Activated T-cell treated with anti-CD3 and anti-CD28 coated beads, Interleukin-2, amount 50 U/mL, for 72 hours (primary cell): ENCODE measurements around the gene PALMD. TPM values are rescaled to one million over a fixed set of nuclear protein-coding genes. Genes with fewer than 3 reads are reported as not detected.

Experiments used
- ATAC-seq, 2 donors: fragments of 150-1000 bp; cut with Tn5 transposase; replicated peaks in 1 of 2; 2 replicates each; pipeline ENCODE4 v1.10.0; 2021; ENCODE audit warnings: moderate library complexity in 2 of 2, mild to moderate bottlenecking in 1 of 2
- DNase-seq, 2 donors: peaks; one replicate each; pipeline ENCODE4 v3.0.0; 2021 to 2022; ENCODE audit warnings: mixed read lengths in 1 of 2
- H3K27ac Mint-ChIP-seq: one replicate; pipeline ENCODE4 v1.8.0; 2022; ENCODE audit warnings: mild to moderate bottlenecking, moderate library complexity, mixed read lengths
- H3K27me3 Mint-ChIP-seq: one replicate; pipeline ENCODE4 v1.8.0; 2022; ENCODE audit warnings: low read depth, mixed read lengths
- H3K36me3 Mint-ChIP-seq, 2 donors: one replicate each; pipeline ENCODE4 v1.8.0; 2022; ENCODE audit warnings: mixed read lengths in 2 of 2, mild to moderate bottlenecking in 1 of 2; ENCODE audit not compliant: insufficient read depth in 2 of 2
- H3K4me1 Mint-ChIP-seq: one replicate; pipeline ENCODE4 v1.8.0; 2022; ENCODE audit warnings: low read depth, mixed read lengths
- H3K4me3 Mint-ChIP-seq, 2 donors: one replicate each; pipeline ENCODE4 v1.8.0; 2022; ENCODE audit warnings: mild to moderate bottlenecking in 2 of 2, mixed read lengths in 2 of 2, moderate library complexity in 2 of 2
- H3K9me3 Mint-ChIP-seq, 2 donors: one replicate each; pipeline ENCODE4 v1.8.0; 2022; ENCODE audit warnings: mixed read lengths in 2 of 2
- total RNA-seq, 2 donors: library from RNA; stranded (reverse); gene quantifications; one replicate each; pipeline ENCODE4 v1.2.3, GENCODE V29; 2022

PALMD gene
- total RNA-seq, 2 donors from 2014 or later: not detected

DNA sequence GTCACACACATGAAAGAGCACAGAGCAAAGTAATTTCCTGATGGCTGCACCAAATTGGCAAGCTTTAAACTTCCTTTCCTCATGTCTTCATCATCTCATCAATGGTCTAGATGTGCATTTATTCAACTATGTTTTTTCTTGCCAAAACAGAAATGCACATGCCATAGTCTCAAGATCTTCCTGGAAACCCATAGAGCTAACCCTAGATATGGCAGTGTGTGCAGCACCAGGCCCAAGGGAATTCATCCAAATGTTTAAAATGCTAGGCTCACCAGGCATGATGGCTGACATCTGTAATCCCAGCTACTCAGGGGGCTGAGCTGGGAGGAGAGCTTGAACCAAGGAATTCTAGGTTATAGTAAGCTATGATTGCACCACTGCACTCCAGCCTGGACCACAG is 31.2 kb upstream of the PALMD start:
- no peaks in the 10 kb centered on the region for H3K9me3 Mint-ChIP-seq
- ATAC-seq (no peak), DNase-seq (no peak)
- no peaks in the 10 kb centered on the region for H3K4me1 Mint-ChIP-seq
- H3K36me3 Mint-ChIP-seq: no peaks in the 10 kb centered on the region
- H3K27ac Mint-ChIP-seq: no peak overlapping the region
- no peak overlapping the region for H3K4me3 Mint-ChIP-seq
- H3K27me3 Mint-ChIP-seq: peaks cover 1% of the 10 kb centered on the region

DNA sequence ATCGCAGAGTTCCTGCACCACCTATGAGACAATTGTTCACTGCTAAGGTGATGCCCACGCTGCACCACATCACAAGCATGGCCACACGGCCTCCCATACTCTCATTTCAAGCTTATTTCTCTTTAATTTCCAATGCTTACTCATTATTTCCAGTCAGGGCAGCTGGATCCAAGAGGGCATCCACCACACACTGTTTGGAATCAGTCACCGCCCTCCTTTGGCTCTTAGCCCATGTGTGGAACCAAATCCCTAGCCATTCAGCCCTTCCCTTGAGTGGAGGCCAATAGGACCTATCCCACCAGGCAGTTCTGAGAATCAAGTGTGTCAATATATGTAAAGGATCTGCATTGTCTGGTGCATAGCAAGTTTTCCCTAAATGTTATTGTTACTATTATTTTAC is 26.3 kb upstream of the PALMD start:
- DNase-seq (no peak), ATAC-seq (no peak)
- Mint-ChIP-seq H3K9me3 (no peaks in the 10 kb centered on the region), H3K27me3 (no peaks in the 10 kb centered on the region), H3K4me3 (no peak overlapping the region), H3K36me3 (no peaks in the 10 kb centered on the region), H3K27ac (no peak overlapping the region), H3K4me1 (no peaks in the 10 kb centered on the region)

DNA sequence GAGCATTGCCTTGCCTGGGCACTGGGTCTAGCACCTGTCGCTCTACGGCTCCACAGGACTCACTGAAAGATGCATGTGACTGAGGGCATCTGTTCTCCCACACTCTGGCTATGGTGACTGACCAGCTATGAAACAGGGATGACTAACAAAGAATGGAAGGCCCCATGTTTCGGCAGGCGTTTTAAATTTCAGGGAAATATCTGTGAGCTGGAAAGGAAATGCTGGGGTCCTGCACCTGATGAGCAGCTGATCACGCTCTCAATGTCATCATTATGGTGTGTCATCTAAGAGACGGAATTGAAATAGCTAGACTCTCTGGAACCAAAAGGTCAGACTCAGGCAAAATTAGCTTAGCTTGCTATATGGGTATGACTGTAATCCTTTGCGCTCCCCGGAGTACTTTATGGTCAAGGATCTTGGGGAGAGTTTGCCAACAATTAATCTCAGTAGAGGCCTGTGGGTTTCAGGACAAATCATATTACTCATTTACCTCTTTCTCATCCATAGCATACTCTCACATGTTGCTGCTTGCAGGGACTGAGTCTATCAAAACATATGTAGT is 24.5 kb upstream of the PALMD start:
- no peaks in the 10 kb centered on the region for H3K4me1 Mint-ChIP-seq
- H3K36me3 Mint-ChIP-seq: no peaks in the 10 kb centered on the region
- no peak overlapping the region for H3K4me3 Mint-ChIP-seq
- H3K27me3 Mint-ChIP-seq: no peaks in the 10 kb centered on the region
- H3K27ac Mint-ChIP-seq: no peak overlapping the region
- no peak for DNase-seq
- H3K9me3 Mint-ChIP-seq: no peaks in the 10 kb centered on the region
- peak in 1 of 2 donors; percentile 58 for ATAC-seq

DNA sequence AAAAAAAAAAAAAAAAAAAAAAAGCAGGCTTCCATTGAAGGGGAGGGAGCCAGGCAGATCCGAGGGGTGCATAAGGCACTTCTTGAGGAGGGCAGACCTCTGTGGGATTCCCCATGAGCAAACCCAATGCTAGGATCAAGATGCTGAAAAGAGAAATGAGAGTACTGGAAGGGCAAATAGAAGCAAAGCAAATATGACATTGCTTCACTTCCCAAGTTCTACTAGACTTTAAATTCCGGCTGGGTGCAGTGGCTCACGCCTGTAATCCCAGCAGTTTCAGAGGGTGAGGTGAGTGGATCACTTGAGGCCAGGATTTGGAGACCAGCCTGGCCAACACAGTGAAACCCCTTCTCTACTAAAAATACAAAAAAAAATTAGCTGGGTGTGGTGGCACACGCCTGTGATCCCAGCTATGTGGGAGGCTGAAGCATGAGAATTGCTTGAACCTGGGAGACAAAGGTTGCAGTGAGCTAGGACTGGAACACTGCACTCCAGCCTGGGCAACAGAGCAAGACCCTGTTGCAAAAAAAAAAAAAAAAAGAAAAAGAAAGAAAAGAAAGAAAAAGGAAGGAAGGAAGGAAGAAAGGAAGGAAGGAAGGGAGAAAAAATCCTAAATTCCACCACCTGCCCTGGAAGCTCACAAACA is 23.1 kb upstream of the PALMD start:
- DNase-seq (no peak), ATAC-seq (no peak)
- Mint-ChIP-seq H3K4me1 (no peaks in the 10 kb centered on the region), H3K27me3 (no peaks in the 10 kb centered on the region), H3K4me3 (no peak overlapping the region), H3K27ac (no peak overlapping the region), H3K36me3 (no peaks in the 10 kb centered on the region), H3K9me3 (no peaks in the 10 kb centered on the region)

DNA sequence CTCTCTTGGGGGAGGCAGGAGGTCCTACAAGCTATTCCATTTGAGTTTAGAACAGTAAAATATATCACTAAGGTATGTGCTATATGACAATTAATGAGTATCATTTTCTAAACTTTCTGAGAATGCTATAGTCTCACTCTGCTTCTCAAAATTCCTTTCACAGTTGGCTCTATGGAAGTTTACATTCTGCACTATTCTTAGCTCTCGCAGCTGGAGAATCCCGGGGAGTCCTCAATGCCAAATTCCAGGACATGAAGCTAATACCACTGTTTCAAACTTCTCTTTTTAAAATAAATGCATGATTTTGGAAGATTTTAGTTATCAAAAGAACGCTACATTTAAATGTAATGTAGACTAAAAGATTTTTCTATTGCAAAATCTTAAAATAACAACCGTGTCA is 22.4 kb upstream of the PALMD start:
- ATAC-seq (no peak), DNase-seq (no peak)
- no peaks in the 10 kb centered on the region for H3K27me3 Mint-ChIP-seq
- H3K4me1 Mint-ChIP-seq: no peaks in the 10 kb centered on the region
- H3K36me3 Mint-ChIP-seq: no peaks in the 10 kb centered on the region
- H3K9me3 Mint-ChIP-seq: no peaks in the 10 kb centered on the region
- no peak overlapping the region for H3K27ac Mint-ChIP-seq
- no peak overlapping the region for H3K4me3 Mint-ChIP-seq

DNA sequence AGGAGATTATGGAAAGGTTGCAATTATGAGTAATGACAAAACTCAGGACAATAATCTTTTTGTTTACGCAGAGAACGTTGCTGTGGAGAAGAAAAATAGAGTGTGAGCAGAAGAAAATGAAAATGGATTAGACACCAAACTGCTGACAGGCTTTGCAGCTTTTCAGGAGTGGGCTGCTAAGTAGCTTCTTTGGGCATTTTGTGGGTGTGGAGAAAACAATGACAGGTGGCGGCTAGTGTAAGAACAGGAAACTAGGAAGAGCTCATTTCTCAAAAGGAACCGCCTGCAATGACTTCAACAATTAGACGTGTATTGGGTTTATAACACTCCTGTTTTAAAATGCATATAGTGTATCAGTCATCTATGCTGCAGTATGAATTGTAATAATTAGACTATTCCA is 18.3 kb upstream of the PALMD start:
- no peaks in the 10 kb centered on the region for H3K4me1 Mint-ChIP-seq
- ATAC-seq: no peak
- H3K9me3 Mint-ChIP-seq: no peaks in the 10 kb centered on the region
- no peaks in the 10 kb centered on the region for H3K27me3 Mint-ChIP-seq
- no peaks in the 10 kb centered on the region for H3K36me3 Mint-ChIP-seq
- H3K4me3 Mint-ChIP-seq: no peak overlapping the region
- no peak overlapping the region for H3K27ac Mint-ChIP-seq
- no peak for DNase-seq

DNA sequence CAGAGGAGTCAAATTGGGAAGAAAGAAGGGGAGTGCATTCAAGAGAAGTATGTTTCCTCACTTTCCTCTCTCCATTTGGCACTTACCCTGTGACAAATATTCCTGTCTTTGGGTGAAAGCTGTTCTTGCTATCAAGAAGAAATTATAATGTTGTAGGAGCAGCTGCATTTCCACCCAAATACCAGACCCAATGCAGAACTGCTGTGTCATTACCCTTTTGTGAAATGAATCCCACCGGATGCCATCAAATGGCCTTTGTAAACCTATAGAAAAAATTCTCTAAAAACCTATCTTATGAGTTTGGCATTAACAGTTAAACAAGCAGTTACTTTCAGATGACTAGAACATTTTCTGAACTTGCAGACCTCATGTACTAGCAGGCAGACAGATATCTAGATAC is 16.7 kb upstream of the PALMD start:
- Mint-ChIP-seq H3K4me1 (no peaks in the 10 kb centered on the region), H3K9me3 (no peaks in the 10 kb centered on the region), H3K27me3 (no peaks in the 10 kb centered on the region), H3K4me3 (no peak overlapping the region), H3K27ac (no peak overlapping the region), H3K36me3 (no peaks in the 10 kb centered on the region)
- no peak for ATAC-seq
- DNase-seq: no peak

DNA sequence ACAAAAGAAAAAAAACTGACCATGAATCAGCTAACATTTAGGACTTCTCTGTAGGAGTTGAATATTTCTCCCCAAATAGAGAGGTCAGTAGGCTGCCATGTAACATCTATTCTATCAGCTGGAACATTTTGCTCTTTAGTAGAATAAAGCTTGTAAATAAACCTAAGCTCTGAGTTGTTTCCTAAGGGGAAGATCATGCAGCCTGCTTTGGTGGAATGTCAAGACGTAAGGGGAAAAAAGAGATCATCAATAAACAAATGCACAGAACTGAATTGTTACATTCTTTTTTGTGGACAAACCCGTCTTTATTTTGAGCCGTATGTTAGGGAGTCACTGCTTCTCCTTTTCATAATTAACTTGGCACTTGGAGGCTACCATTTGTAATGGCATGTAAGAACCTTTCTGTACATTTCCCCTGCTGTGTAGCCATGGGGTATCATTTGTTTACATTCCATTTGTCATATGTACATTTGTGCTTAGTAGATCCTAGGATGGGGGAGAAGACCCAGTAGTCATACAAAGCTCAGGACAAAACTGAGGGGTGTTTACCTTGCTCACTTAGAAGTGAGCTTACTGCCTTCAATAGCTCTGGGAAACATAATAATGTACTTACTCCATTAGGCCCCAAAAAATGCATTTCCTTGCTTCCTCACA is 10.8 kb upstream of the PALMD start:
- Mint-ChIP-seq H3K9me3 (no peaks in the 10 kb centered on the region), H3K4me1 (no peaks in the 10 kb centered on the region), H3K27ac (no peak overlapping the region), H3K4me3 (no peak overlapping the region), H3K36me3 (no peaks in the 10 kb centered on the region), H3K27me3 (no peaks in the 10 kb centered on the region)
- DNase-seq (no peak), ATAC-seq (no peak)

DNA sequence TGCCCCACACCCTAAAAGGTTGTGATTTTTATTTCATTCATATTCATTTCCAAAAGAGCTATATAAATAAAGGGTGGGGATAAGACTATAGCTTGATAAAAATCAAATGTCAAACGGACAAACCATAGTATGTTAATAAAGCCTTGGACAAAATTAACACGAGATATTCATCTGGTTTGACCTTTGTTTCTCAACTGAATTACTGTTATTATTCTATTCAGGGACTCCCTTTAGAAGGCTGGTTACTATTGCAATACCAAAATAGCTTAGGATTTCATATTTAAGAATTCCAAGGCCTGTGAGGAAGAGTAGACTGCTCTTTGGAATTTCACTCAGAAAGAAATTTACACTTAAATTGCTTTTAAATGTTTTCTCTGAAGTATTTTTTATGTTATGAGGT is 10.2 kb upstream of the PALMD start:
- Mint-ChIP-seq H3K4me3 (no peak overlapping the region), H3K9me3 (no peaks in the 10 kb centered on the region), H3K27me3 (no peaks in the 10 kb centered on the region), H3K4me1 (no peaks in the 10 kb centered on the region), H3K27ac (no peak overlapping the region), H3K36me3 (no peaks in the 10 kb centered on the region)
- DNase-seq (no peak), ATAC-seq (no peak)

DNA sequence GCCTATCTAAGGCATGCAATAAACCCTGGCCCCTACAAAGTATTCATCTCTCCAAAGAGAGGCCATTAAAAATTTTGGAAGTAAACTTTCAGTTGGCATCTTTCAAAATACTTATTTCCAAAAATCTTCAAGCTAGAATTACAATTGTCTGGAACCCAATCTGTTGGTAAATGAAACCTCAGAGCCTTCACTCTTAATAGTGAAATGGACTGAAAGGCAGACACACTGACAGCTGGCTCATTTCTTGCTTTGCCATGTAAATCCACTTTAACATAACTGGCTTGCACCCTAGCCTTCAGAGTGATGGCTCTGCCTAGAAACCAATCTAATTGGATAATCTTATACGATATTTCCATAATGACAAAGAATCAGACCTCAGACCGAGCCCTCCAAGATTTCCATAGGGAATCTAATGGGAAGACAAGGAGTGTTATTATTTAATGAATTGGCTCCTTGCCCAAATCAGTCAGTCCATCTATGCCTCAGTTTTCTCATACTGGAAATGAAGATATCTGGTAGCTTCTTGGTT is 9.2 kb upstream of the PALMD start:
- DNase-seq (no peak), ATAC-seq (no peak)
- Mint-ChIP-seq H3K4me3 (no peak overlapping the region), H3K27ac (no peak overlapping the region), H3K27me3 (no peaks in the 10 kb centered on the region), H3K36me3 (no peaks in the 10 kb centered on the region), H3K4me1 (no peaks in the 10 kb centered on the region), H3K9me3 (no peaks in the 10 kb centered on the region)

DNA sequence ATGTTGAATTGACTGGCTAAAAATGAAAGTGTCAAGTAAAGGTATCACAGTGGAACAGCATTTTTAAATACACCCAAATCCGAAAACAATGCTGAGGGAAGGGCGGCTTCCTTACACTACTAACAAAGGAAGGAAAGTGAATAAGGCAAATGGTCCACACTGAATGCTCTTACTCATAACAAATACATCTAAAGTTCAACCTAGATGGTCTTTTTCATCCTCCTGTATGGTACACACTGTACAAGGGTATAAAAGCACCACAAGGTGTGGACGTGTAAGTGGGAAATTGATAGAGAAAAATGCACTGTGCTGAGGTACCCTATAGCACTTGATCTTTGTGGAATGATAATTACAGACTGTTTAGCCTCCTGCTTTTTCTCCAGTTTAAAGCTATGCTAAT is 7.1 kb upstream of the PALMD start:
- DNase-seq: no peak
- Mint-ChIP-seq H3K4me1 (no peaks in the 10 kb centered on the region), H3K27ac (no peak overlapping the region), H3K27me3 (no peaks in the 10 kb centered on the region), H3K36me3 (no peaks in the 10 kb centered on the region), H3K9me3 (no peaks in the 10 kb centered on the region), H3K4me3 (no peak overlapping the region)
- no peak for ATAC-seq

DNA sequence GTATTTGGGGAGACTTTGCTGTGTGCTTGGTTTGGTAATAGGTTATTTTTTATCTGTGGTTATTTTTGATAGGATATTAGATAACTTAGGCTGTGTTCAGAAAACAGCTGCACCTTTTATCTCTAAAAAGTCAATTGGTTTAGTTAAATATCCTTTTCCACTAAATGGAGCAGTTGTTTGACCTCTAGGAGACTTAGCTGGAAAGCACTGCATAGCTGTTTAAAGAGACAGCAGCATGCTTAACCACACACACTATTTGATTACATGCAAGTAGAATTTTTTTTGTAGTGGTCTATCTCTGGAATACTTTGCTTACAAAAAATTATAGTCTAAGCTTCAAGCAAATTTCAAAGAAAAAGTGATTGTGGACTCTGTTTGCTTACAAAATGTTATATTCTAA is 6.5 kb upstream of the PALMD start:
- H3K36me3 Mint-ChIP-seq: no peaks in the 10 kb centered on the region
- no peak overlapping the region for H3K27ac Mint-ChIP-seq
- no peaks in the 10 kb centered on the region for H3K27me3 Mint-ChIP-seq
- no peak for DNase-seq
- no peaks in the 10 kb centered on the region for H3K4me1 Mint-ChIP-seq
- no peak overlapping the region for H3K4me3 Mint-ChIP-seq
- no peak for ATAC-seq
- no peaks in the 10 kb centered on the region for H3K9me3 Mint-ChIP-seq

DNA sequence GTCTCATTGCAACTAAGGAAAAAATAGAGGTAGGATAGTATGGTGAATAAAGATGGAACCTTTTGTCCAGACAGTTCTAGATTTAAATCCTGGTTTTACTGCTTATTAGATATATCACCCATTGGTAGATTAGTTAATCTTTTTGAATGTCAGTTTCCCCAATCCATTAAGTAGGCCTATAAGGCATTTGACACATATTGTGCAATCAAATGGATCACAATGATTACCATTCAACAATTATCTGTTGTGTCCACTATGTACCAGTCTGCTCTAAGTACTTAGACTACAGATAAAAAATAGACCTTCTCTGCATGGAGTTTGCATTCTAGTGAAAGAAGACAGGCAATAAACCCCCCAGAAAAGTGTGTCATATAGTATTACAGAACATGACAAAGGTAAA is 6.0 kb upstream of the PALMD start:
- no peaks in the 10 kb centered on the region for H3K9me3 Mint-ChIP-seq
- H3K36me3 Mint-ChIP-seq: no peaks in the 10 kb centered on the region
- DNase-seq (no peak), ATAC-seq (no peak)
- no peaks in the 10 kb centered on the region for H3K4me1 Mint-ChIP-seq
- H3K27ac Mint-ChIP-seq: no peak overlapping the region
- no peak overlapping the region for H3K4me3 Mint-ChIP-seq
- H3K27me3 Mint-ChIP-seq: no peaks in the 10 kb centered on the region

DNA sequence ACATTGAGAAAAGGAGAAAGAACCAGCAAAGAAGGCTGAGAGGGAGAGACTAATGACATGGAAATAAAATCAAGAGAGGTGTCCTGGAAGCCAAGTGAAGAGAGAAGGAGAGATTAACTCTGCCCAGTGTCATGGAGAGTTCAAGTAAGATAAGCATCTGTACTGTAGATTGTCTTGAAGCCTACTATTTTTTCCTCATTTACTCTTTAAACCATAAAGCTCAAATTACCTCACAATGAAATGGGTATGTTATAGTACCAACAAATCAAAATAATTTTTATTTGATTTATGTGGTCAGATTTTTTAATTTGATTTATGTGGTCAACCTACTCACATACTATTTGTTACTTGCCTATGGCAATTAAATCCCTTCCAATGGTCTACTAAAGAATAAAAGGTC is 5.2 kb upstream of the PALMD start:
- DNase-seq (no peak), ATAC-seq (no peak)
- no peak overlapping the region for H3K4me3 Mint-ChIP-seq
- H3K4me1 Mint-ChIP-seq: no peaks in the 10 kb centered on the region
- H3K27me3 Mint-ChIP-seq: peaks cover 7% of the 10 kb centered on the region
- H3K9me3 Mint-ChIP-seq: no peaks in the 10 kb centered on the region
- no peaks in the 10 kb centered on the region for H3K36me3 Mint-ChIP-seq
- H3K27ac Mint-ChIP-seq: no peak overlapping the region
